HEK293 (cell line): ENCODE data around the gene SGIP1.
A peak's percentile ranks its signal among the peaks of the same experiment; 100 is the strongest.

Source experiments
- CTCF ChIA-PET: fragments of 350-600 bp; formaldehyde crosslinking; extraction: SDS; loops from one replicate; lab custom pipeline; 2021; ENCODE audit warnings: antibody characterized with exemption; lab: Yijun Ruan, JAX
- POLR2A ChIA-PET: fragments of 300-600 bp; formaldehyde crosslinking; extraction: SDS; loops from one replicate; lab custom pipeline; 2020; ENCODE audit warnings: antibody characterized with exemption, inconsistent platforms; lab: Yijun Ruan, JAX
- H3K27ac ChIP-seq: fragments of 200-500 bp; sonication (Bioruptor generic); 2 replicates; pipeline ENCODE4 v1.5.1; 2014; ENCODE audit warnings: low read depth, low read length, control low read depth, inconsistent platforms; ENCODE audit errors: extremely low read depth
- H3K36me3 ChIP-seq, 2 experiments: fragments of 200-500 bp in 1 of 2; sonication (Bioruptor generic) in 1 of 2; 1 replicate in 1 of 2; 2 replicates in 1 of 2; pipeline ENCODE4 v1.5.1; 2014 to 2017; ENCODE audit warnings: inconsistent platforms in 2 of 2, low read length in 2 of 2; ENCODE audit not compliant: control insufficient read depth in 2 of 2, insufficient read depth in 1 of 2
- H3K4me1 ChIP-seq: fragments of 200-500 bp; sonication (Bioruptor generic); 2 replicates; pipeline ENCODE4 v1.5.1; 2014; ENCODE audit warnings: mild to moderate bottlenecking, low read length, inconsistent platforms; ENCODE audit not compliant: control insufficient read depth, insufficient read depth
- H3K4me3 ChIP-seq: 2 replicates; pipeline ENCODE4 v1.5.1; 2011; ENCODE audit warnings: low read depth, mild to moderate bottlenecking, control low read depth, low read length, moderate library complexity
- H3K9me3 ChIP-seq: fragments of 200-500 bp; sonication (Bioruptor generic); 2 replicates; pipeline ENCODE4 v1.5.1; 2014; ENCODE audit warnings: low read depth, low read length, inconsistent platforms; ENCODE audit not compliant: control insufficient read depth, insufficient read depth
- EGR2 ChIP-seq: fragments of 450-650 bp; formaldehyde crosslinking; IDR thresholded peaks from 2 replicates; pipeline ENCODE4 v1.5.1; 2016; ENCODE audit warnings: low read depth, missing biosample characterization, missing genetic modification characterization
- KLF8 ChIP-seq: fragments of 450-650 bp; formaldehyde crosslinking; IDR thresholded peaks from 2 replicates; pipeline ENCODE4 v1.5.1; 2016; ENCODE audit warnings: missing biosample characterization, missing genetic modification characterization
- OSR2 ChIP-seq: fragments of 450-650 bp; formaldehyde crosslinking; IDR thresholded peaks from 2 replicates; pipeline ENCODE4 v1.5.1; 2016; ENCODE audit warnings: missing biosample characterization, missing genetic modification characterization
- ZBTB17 ChIP-seq: fragments of 450-650 bp; formaldehyde crosslinking; IDR thresholded peaks from 2 replicates; pipeline ENCODE4 v1.5.1; 2016; ENCODE audit warnings: missing biosample characterization, missing genetic modification characterization
- ZBTB20 ChIP-seq: fragments of 450-650 bp; formaldehyde crosslinking; IDR thresholded peaks from 2 replicates; pipeline ENCODE4 v1.5.1; 2016; ENCODE audit warnings: missing biosample characterization, missing genetic modification characterization
- ZIC2 ChIP-seq: fragments of 450-650 bp; formaldehyde crosslinking; IDR thresholded peaks from 2 replicates; pipeline ENCODE4 v1.5.1; 2016; ENCODE audit warnings: missing biosample characterization, missing genetic modification characterization
- ZNF112 ChIP-seq: fragments of 450-650 bp; formaldehyde crosslinking; IDR thresholded peaks from 2 replicates; pipeline ENCODE4 v1.5.0; 2017; ENCODE audit warnings: missing biosample characterization, missing genetic modification characterization
- ZNF146 ChIP-seq: fragments of 450-650 bp; formaldehyde crosslinking; IDR thresholded peaks from 2 replicates; pipeline ENCODE4 v1.5.1; 2016; ENCODE audit warnings: missing biosample characterization, missing genetic modification characterization
- ZNF174 ChIP-seq: fragments of 450-650 bp; formaldehyde crosslinking; IDR thresholded peaks from 2 replicates; pipeline ENCODE4 v1.5.0; 2017; ENCODE audit warnings: missing biosample characterization, mild to moderate bottlenecking, missing genetic modification characterization
- ZNF184 ChIP-seq: fragments of 450-650 bp; IDR thresholded peaks from 2 replicates; pipeline ENCODE4 v1.5.1; 2018; ENCODE audit warnings: missing biosample characterization, mild to moderate bottlenecking, missing genetic modification characterization
- ZNF341 ChIP-seq: fragments of 450-650 bp; formaldehyde crosslinking; IDR thresholded peaks from 2 replicates; pipeline ENCODE4; 2016; ENCODE audit warnings: low read depth, missing biosample characterization, missing genetic modification characterization
- ZNF404 ChIP-seq: fragments of 450-650 bp; formaldehyde crosslinking; IDR thresholded peaks from 2 replicates; pipeline ENCODE4 v1.5.1; 2017; ENCODE audit warnings: missing biosample characterization, missing genetic modification characterization
- ZNF530 ChIP-seq: fragments of 450-650 bp; formaldehyde crosslinking; IDR thresholded peaks from 2 replicates; pipeline ENCODE4 v1.5.1; 2016; ENCODE audit warnings: low read depth, missing biosample characterization, missing genetic modification characterization
- ZNF560 ChIP-seq: fragments of 450-650 bp; formaldehyde crosslinking; IDR thresholded peaks from 2 replicates; pipeline ENCODE4 v1.5.1; 2017; ENCODE audit warnings: missing biosample characterization, missing genetic modification characterization, borderline replicate concordance
- ZNF596 ChIP-seq: fragments of 450-650 bp; IDR thresholded peaks from 2 replicates; pipeline ENCODE4 v1.5.0; 2018; ENCODE audit warnings: missing biosample characterization, mild to moderate bottlenecking, missing genetic modification characterization, moderate library complexity
- ZNF677 ChIP-seq: fragments of 450-650 bp; IDR thresholded peaks from 2 replicates; pipeline ENCODE4 v1.5.0; 2018; ENCODE audit warnings: missing biosample characterization, mild to moderate bottlenecking, missing genetic modification characterization, moderate library complexity
- ZNF785 ChIP-seq: fragments of 450-650 bp; formaldehyde crosslinking; IDR thresholded peaks from 2 replicates; pipeline ENCODE4 v1.5.1; 2016; ENCODE audit warnings: missing biosample characterization, missing genetic modification characterization
- ZNF792 ChIP-seq: fragments of 450-650 bp; formaldehyde crosslinking; IDR thresholded peaks from 2 replicates; pipeline ENCODE4 v1.5.1; 2016; ENCODE audit warnings: missing biosample characterization, missing genetic modification characterization
- ZNF830 ChIP-seq: fragments of 450-650 bp; IDR thresholded peaks from 2 replicates; pipeline ENCODE4 v1.5.0; 2018; ENCODE audit warnings: missing biosample characterization, missing genetic modification characterization, low read depth, mild to moderate bottlenecking, moderate library complexity
- TF ChIP-seq, protein P1 (sequence below): fragments of 450-650 bp; formaldehyde crosslinking; IDR thresholded peaks from 2 replicates; pipeline ENCODE4 v1.5.1; 2017; ENCODE audit warnings: missing biosample characterization, missing genetic modification characterization
- TF ChIP-seq, protein P2 (sequence below): fragments of 450-650 bp; formaldehyde crosslinking; conservative IDR thresholded peaks from 2 replicates; pipeline ENCODE4 v1.5.1; 2016; ENCODE audit warnings: low read depth, missing biosample characterization, missing genetic modification characterization

Gene SGIP1

DNA sequence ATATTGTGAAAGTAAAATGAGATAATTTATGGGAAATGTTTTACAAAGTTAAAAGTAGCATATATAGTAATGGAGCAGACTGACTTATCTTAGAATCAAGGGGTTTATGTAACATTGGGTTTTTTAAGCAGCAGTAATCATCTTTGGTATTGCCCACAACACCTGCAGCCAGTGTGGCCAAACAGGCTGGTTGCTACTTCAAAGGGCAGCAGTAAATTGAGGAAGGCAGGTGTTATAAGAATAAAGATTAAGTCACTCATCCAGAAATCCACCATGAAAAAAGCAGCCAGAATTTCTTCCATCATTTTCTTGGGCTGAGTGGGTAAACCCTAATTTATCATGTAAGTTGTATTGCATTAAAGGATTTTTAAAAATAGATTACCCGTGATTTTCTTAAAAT, 235.0 kb downstream of the SGIP1 start:
- Histone ChIP-seq H3K4me1 (no peaks in the 10 kb centered on the region), H3K27ac (no peak overlapping the region), H3K36me3 (no peaks in the 10 kb centered on the region), H3K4me3 (no peak overlapping the region)
- POLR2A ChIA-PET: interaction anchor here (0.6 kb wide), 1 partner anchor 205 kb away, joined by 4 read pairs; no protein-coding TSS in a partner anchor
- CTCF ChIA-PET: no interaction called here
- no peak for TF ChIP-seq KLF8 (tag by site-specific recombination)
- TF ChIP-seq, all 188 proteins: peak for 0
- H3K9me3 ChIP-seq: no peaks in the 10 kb centered on the region

DNA sequence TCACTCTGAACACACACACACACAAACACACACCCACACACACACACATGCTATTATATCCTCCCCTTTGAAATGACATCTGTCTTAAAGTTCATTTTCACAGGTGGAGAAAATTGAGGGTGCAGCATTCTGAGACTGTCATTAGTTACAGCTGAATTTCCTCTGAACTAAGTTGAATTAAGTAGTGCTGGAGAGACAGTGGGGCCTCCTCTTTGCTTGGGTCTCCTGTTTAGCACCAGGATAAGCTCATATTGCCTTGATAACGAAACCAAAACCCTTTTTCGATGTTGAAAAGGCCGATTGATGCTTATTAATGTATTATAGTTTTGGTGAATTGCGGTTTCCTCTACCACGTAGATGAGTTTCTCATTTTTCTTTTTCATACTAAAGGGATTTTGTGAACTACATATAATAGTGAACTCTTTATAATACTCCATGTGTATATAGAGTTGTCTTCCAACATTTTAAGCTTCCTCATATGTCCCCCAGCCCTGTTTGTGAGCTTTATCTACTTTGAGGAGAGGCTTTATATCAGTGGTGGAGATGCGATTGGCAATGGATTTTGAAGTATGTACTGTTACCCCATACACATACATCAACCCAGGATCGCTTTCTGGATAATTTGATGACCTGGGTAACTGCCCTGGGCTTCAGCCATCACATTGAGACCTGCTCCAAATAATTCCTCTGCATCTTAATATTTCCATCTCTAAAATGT, 235.7 kb downstream of the SGIP1 start:
- no peaks in the 10 kb centered on the region for H3K9me3 ChIP-seq
- TF ChIP-seq, protein P1, sequence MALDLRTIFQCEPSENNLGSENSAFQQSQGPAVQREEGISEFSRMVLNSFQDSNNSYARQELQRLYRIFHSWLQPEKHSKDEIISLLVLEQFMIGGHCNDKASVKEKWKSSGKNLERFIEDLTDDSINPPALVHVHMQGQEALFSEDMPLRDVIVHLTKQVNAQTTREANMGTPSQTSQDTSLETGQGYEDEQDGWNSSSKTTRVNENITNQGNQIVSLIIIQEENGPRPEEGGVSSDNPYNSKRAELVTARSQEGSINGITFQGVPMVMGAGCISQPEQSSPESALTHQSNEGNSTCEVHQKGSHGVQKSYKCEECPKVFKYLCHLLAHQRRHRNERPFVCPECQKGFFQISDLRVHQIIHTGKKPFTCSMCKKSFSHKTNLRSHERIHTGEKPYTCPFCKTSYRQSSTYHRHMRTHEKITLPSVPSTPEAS (tag by site-specific recombination): 0 out of 2 replicates have a peak, but pooled peaks have one; percentile 12
- TF ChIP-seq ZNF677 (tag by site-specific recombination): no peak
- ChIA-PET POLR2A (interaction anchor here (0.6 kb wide), 1 partner anchor 21 kb away, joined by 7 read pairs; no protein-coding TSS in a partner anchor), CTCF (interaction anchor here (0.6 to 0.9 kb wide), 3 partner anchors 227 to 539 kb away, joined by 3 to 4 read pairs (median 3); no protein-coding TSS in a partner anchor)
- H3K36me3 ChIP-seq: no peaks in the 10 kb centered on the region
- H3K4me3 ChIP-seq: no peak overlapping the region
- no peaks in the 10 kb centered on the region for H3K4me1 ChIP-seq
- no peak overlapping the region for H3K27ac ChIP-seq

DNA sequence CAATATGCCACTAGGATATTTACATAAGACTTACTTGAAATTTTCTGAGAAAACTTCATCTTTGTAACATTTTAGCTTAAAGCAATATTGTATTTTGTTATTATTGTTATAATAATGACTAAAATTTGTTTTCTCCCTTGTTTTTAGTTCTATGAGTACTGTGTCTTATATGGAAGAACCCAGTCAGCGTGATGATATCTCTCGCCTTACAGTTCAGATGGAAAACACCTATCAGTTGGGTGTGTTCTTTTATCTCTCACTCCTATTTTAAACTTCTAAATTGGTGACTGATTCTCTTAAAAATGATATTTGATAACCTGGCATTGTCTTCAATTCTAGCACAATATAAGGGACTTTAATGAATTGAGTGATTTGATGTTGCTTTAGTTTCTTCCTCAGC, 236.3 kb downstream of the SGIP1 start:
- POLR2A ChIA-PET: no interaction called here
- CTCF ChIA-PET: interaction anchor here (0.6 to 0.9 kb wide), 2 partner anchors 226 to 442 kb away, joined by 3 read pairs; no protein-coding TSS in a partner anchor
- TF ChIP-seq ZIC2 (tag by site-specific recombination): no peak
- Histone ChIP-seq H3K4me3 (no peak overlapping the region), H3K36me3 (no peaks in the 10 kb centered on the region), H3K27ac (no peak overlapping the region), H3K4me1 (no peaks in the 10 kb centered on the region), H3K9me3 (no peaks in the 10 kb centered on the region)

DNA sequence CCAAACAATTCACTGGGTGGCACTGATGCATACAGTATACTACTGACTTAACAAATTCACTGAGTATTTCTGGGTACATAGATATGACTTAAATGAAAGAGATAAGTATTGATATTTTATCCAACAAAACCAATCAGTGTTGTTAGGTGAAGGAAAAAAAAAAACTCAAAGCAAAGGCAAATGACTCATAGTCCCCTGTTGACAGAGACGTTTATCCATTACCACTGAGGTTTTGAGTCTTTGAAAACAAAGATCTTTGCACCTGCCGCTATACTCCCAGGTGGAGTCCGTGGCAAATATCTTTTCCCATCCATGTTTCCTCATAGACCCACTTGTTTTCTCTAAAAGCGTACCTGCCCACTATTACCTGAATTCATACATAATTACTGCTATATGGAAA, 236.7 kb downstream of the SGIP1 start:
- no peak overlapping the region for H3K27ac ChIP-seq
- H3K4me3 ChIP-seq: no peak overlapping the region
- no peak for TF ChIP-seq EGR2 (tag by site-specific recombination)
- no peak for TF ChIP-seq ZBTB17 (tag by site-specific recombination)
- TF ChIP-seq ZBTB20 (tag by site-specific recombination): no peak
- no peak for TF ChIP-seq ZNF341 (tag by site-specific recombination)
- no peak for TF ChIP-seq ZNF830 (tag by site-specific recombination)
- no peak for TF ChIP-seq ZNF785 (tag by site-specific recombination)
- TF ChIP-seq ZNF112 (tag by site-specific recombination): no peak
- TF ChIP-seq OSR2: no peak
- no peak for TF ChIP-seq ZNF596 (tag by site-specific recombination)
- TF ChIP-seq, protein P2, sequence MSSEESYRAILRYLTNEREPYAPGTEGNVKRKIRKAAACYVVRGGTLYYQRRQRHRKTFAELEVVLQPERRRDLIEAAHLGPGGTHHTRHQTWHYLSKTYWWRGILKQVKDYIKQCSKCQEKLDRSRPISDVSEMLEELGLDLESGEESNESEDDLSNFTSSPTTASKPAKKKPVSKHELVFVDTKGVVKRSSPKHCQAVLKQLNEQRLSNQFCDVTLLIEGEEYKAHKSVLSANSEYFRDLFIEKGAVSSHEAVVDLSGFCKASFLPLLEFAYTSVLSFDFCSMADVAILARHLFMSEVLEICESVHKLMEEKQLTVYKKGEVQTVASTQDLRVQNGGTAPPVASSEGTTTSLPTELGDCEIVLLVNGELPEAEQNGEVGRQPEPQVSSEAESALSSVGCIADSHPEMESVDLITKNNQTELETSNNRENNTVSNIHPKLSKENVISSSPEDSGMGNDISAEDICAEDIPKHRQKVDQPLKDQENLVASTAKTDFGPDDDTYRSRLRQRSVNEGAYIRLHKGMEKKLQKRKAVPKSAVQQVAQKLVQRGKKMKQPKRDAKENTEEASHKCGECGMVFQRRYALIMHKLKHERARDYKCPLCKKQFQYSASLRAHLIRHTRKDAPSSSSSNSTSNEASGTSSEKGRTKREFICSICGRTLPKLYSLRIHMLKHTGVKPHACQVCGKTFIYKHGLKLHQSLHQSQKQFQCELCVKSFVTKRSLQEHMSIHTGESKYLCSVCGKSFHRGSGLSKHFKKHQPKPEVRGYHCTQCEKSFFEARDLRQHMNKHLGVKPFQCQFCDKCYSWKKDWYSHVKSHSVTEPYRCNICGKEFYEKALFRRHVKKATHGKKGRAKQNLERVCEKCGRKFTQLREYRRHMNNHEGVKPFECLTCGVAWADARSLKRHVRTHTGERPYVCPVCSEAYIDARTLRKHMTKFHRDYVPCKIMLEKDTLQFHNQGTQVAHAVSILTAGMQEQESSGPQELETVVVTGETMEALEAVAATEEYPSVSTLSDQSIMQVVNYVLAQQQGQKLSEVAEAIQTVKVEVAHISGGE: no peak
- no peak for TF ChIP-seq ZNF146 (tag by site-specific recombination)
- no peak for TF ChIP-seq ZNF560 (tag by site-specific recombination)
- TF ChIP-seq ZNF404: no peak
- no peak for TF ChIP-seq ZNF530 (tag by site-specific recombination)
- TF ChIP-seq ZNF174 (tag by site-specific recombination): no peak
- no peak for TF ChIP-seq ZNF184 (tag by site-specific recombination)
- TF ChIP-seq ZNF792: no peak
- TF ChIP-seq, protein P1 (tag by site-specific recombination): no peak
- no peaks in the 10 kb centered on the region for H3K9me3 ChIP-seq
- CTCF ChIA-PET: interaction anchor here (0.9 to 1.2 kb wide), 2 partner anchors 226 to 443 kb away, joined by 3 read pairs; no protein-coding TSS in a partner anchor
- POLR2A ChIA-PET: no interaction called here
- H3K4me1 ChIP-seq: no peaks in the 10 kb centered on the region
- no peaks in the 10 kb centered on the region for H3K36me3 ChIP-seq
